HG03095 (cell line): ENCODE measurements around the gene SAMD5.

ENCODE experiments used
- ATAC-seq: cut with Tn5 transposase; IDR thresholded peaks from one replicate; pipeline ENCODE4 v1.9.1; 2021; ENCODE audit warnings: moderate library complexity; ENCODE audit not compliant: unreplicated experiment

SAMD5 gene

GRCh38 chr6:147618457-147618856 lies 110.0 kb downstream of the SAMD5 start:
- ATAC-seq: no peak

- ATAC-seq: no peak
Observed at GRCh38 chr6:147618927-147619326, 110.4 kb downstream of the SAMD5 start.
